Ramos (cell line): ENCODE measurements around the gene HDAC4.

ENCODE experiments used
- in situ Hi-C: fragments of 300-500 bp; cut with MboI; formaldehyde crosslinking; loops from one replicate; pipeline ENCODE4 v1.14.3; 2022; ENCODE audit warnings: low sequenced_read_pairs; ENCODE audit not compliant: unreplicated experiment

Gene HDAC4

GRCh38 chr2:239274391-239275043 is 126.3 kb downstream of the HDAC4 start:
- in situ Hi-C loops: no loop called here

DNA sequence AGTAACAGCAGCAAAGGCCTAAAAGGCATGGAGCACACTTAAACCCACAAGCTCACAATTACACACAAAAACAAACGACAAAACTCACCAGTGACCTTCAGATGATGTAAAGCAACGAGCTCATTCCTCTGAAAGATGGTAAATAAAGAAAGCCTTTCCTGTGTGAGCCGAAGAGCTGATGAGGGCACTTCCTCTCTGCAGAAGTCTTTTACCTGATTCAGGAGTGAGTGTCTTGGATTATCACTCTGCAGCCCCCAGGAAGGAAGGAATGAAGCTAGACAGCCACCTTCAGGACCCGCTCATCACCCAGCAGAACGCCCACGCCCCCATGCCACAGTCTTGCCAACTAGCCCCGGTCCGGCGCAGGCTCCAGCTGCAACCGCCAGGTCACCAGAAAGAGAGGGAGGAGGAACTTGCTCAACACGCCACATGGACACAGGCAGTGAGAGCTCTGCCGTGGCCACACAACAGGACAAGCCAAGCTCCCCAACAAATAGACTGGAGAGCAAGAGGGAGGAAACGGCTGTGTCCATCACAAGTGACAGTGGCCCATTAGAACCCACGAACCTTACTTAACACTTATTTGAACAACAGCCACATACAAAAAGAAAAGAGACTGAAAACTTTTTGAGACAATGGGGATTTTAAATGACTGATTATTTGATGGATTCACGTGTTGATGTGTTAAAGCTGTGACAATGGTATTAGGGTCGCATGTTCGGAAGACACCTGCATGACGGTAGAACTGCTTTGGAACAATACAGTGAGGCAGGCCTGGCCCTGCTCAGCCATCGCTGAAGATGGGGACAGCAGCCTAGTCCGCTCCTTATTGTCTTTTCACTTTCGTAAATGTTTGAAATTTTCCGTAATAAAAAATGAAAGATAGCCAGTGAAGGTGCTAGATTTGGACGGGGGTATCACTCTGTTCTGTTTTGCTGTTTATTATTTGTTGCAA is 127.3 kb downstream of the HDAC4 start:
- in situ Hi-C loops: no loop called here

GRCh38 chr2:239272626-239273025 is 128.2 kb downstream of the HDAC4 start:
- in situ Hi-C loops: no loop called here

DNA sequence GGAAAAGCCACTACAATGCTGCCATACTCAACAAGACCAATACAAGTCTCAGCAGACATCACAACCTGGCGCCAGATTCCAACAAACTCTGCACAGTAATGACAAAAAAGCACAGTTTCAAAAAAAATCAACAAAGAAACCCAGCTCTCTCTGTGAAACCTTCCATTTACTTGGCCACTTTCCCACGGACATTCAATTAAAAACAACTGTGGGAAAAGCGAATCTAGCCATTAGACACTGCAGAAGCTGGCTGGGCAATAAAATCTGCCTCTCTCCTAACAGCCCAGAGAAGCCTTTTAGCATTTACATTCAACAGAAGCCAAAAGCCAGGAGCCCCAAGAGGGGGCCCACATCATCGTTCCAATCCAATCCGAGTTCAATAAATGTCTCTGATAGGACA is 128.9 kb downstream of the HDAC4 start:
- in situ Hi-C loops: no loop called here

GRCh38 chr2:239271471-239271870 is 129.3 kb downstream of the HDAC4 start:
- in situ Hi-C loops: no loop called here

DNA sequence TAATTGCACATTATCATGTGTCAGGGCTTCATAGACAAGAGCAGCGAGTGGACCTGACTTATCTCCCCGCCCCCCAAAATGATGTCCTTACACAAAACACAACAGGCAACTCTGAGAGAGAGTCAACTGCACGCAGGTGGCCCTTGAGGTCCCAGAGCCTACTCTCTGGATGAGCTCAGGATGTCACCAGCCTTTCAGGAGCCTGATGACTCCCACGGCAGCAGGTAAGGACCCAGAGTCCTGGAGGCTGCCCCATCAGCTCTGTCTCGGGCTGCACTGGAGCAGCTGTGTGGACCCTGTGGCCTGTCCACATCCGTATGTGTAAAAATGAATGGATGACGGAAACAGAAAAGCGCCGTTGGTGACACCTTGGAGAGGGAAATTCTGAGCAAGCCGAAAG is 130.9 kb downstream of the HDAC4 start:
- in situ Hi-C loops: no loop called here

- in situ Hi-C loops: no loop called here
Observed at GRCh38 chr2:239269173-239269885, 131.5 kb downstream of the HDAC4 start.

DNA sequence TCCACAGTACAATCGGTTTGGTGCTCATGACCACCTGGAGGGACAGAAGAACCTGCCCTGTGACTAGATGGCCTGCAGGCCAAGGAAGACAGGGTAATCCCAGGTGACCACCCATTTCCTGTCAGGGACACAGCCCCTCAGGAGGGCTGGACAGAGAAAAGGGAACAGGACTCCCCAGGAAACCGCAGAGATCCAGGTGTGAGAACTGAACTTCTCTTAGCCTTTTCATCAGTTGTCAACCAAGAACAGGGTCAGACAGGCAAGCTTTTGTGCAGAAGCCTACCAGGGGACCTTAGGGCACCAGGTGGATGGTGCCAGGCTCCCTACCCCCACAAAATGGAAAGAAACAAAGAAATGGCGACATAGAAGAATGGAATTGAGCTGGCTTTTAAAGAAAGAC is 132.3 kb downstream of the HDAC4 start:
- in situ Hi-C loops: no loop called here

DNA sequence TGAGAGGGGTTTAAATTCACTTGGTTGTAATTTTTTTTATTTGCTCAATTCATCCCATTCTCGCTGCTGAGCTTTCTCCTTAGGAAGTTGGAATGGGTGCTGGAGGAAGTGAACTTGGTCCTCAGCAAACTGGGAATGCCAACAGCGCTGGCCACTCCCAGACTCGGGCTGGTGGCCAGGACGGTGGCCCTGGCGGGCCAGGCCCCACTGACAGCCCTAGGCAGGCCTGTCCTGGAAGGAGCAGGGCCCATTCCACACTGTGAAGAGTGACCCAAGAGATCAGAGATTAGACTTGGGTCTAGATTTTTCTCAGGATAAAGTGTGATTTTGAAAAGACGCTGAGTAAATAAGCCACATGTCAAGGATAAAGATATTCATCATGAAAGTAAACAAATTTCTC is 132.7 kb downstream of the HDAC4 start:
- in situ Hi-C loops: no loop called here

GRCh38 chr2:239267288-239267951 is 133.4 kb downstream of the HDAC4 start:
- in situ Hi-C loops: no loop called here

DNA sequence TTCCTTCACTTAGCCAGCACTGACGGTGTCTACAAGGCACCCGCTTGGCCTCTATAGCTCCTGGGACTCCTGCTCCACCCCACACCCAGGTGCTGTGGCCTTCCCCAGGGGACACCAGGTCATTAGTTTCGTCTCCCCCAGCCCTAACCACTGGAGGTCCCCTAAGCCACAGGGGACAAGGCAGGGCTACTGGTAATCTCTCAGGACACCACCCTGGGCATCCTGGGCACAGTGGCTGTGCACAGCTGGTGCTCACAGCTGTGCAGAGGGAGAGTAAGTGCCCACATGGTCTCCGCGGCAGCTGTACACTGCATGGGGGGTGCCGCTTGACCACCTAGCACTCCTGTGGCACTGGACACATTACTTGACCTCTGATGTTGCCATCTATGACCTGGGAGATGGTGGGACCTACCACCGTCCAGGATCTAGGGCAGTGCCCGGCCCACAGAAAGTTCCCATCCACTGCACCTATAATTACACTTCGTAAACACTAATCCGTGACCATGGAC is 134.0 kb downstream of the HDAC4 start:
- in situ Hi-C loops: no loop called here

- in situ Hi-C loops: no loop called here
Observed at GRCh38 chr2:239266434-239266766, 134.4 kb downstream of the HDAC4 start.

DNA sequence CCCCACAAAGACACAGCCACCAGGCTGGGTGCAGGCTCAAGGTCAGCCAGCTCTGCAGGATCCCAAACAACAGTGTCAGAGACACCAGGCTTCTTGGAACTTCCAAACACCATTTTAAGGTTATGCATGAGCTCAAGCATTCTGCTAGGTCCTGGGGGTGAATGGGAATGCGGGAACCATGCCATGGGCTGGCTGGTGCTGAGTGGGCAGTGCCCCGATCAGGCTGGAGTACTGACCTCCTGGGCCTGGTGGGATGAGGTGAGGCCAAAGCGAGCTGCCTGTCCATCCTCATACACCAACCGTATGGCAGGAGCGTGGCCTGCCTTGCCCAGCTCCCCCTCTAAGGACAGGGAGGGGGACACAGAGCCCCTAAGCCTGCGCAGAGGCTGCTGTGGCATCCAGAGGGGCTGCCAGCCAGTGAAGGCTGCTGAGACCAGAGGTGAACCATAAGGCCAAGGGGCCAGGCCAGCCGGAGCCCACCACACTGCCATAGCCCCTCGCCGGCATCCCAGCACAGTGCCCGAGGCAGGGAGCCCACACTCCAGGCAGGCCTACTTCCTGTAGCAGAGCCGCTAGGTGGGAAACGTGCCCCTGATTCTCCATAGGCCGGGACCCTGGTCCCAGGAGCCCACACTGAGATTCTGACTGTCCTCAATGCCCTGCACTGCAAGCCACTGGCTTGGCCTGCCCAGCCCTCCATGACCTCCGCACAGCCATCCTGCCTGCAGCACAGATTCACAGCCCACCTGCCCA is 135.0 kb downstream of the HDAC4 start:
- in situ Hi-C loops: no loop called here

GRCh38 chr2:239264838-239265651 is 135.8 kb downstream of the HDAC4 start:
- in situ Hi-C loops: no loop called here

- in situ Hi-C loops: no loop called here
Observed at GRCh38 chr2:239264492-239264837, 136.4 kb downstream of the HDAC4 start.

DNA sequence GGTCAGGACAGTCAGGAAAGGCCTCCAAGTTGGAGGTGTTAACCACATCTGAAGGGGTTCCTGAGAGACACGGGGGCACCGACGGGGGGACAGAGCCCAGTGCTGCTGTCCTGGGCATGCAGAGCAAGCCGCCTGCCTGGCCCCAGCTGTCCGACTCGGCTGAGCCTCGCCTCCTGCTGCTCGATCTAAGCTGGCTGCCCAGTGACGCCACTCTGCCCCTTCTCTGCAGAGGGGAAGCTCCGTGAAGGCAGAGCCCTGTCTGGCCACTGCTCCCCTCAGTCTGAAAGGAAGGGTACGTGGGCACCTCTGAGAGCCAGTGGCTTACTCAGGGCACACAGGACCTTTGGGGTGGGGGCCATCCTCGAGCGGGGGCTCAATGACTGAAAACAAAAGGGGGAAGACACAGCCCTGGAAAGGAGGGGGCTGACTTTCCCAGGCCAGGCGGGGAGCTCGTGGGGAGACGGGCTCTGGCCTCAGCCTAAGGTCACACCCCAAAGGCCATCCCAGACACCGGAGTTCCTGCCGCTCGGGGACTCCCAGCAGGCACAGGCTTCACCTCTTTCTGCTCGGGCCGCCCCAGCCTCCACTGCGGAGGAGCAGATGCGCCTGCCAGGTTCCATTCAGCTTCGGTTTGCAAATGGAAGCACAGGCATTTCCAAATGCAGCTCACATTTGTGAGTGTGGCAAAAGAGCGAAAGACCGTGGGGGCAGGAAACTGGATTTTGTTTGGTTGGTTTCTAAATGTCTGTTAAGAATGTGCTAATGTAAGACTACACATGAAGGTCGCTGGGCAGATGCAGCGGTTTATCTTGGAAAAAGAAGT is 136.9 kb downstream of the HDAC4 start:
- in situ Hi-C loops: no loop called here

DNA sequence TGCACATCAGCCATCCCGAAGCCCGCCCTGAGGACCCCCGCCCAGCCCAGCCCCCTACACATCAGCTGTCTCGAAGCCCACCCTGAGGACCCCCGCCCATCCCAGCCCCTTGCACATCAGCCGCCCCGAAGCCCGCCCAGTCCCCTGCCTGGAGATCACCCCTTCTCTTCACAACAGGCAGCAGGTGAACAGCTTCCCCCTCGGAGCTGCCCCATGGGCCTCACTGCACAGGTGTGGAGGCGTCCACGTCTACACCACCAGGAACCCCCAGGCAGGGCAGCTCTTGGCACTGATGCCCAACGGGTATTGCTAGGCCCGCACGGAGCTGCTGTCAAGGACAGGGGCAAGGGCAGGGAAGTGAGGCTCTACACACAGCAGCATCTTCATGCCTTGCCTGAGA is 137.6 kb downstream of the HDAC4 start:
- in situ Hi-C loops: no loop called here
